ENCODE data around the gene NPIPB5. TPM values are rescaled to one million over a fixed set of nuclear protein-coding genes. Genes with fewer than 3 reads are reported as not detected.

Gene NPIPB5
- total and polyA plus RNA-seq, 9 of the 15 experiments (the other 6 are each of a cell fraction or from before 2014, with no cell fraction given), result 4.6 to 117 (median 73.4) TPM

Small RNAs within 50 kb of the gene (small RNA-seq; reads per million reads assigned to genes)
- gene AC106788.1, result not detected

Other genes starting within 250 kb of the NPIPB5 start
- 78.2 and 82.6 TPM in 2 replicates for gene POLR3E, start 213.5 kb upstream of the NPIPB5 start, total RNA-seq (2014; rRNA removed)
- 67.6 and 81.1 TPM in 2 replicates for gene POLR3E, start 213.5 kb upstream of the NPIPB5 start, total RNA-seq (2014; rRNA removed; fragmentation: Illumina TruSeq; extraction: Trizol)
- 73.9 and 83.8 TPM in 2 replicates for gene POLR3E, start 213.5 kb upstream of the NPIPB5 start, total RNA-seq (2015; rRNA removed; fragmentation: Illumina TruSeq; extraction: Trizol)
- 101 and 113 TPM in 2 replicates for gene POLR3E, start 213.5 kb upstream of the NPIPB5 start, total RNA-seq (2021)
- 151 and 192 TPM in 2 replicates for gene POLR3E, start 213.5 kb upstream of the NPIPB5 start, polyA plus RNA-seq (2011; rRNA removed)
- gene POLR3E, start 213.5 kb upstream of the NPIPB5 start, polyA plus RNA-seq (2014; fragmentation: Illumina TruSeq; extraction: Trizol), result 128 and 149 TPM in 2 replicates
- 10 to 100 TPM; 17.7 to 25.3 TPM for gene POLR3E, start 213.5 kb upstream of the NPIPB5 start, polyA plus RNA-seq (2014; fragmentation: Nextera tagmentation; extraction: Ambion mirVana)
- 77.3 and 95.9 TPM in 2 replicates for gene POLR3E, start 213.5 kb upstream of the NPIPB5 start, polyA plus RNA-seq (2014; rRNA removed)
- 18.9 and 20.5 TPM in 2 replicates for gene CDR2, start 136.3 kb upstream of the NPIPB5 start, total RNA-seq (2014; rRNA removed)
- 19.9 and 20.1 TPM in 2 replicates for gene CDR2, start 136.3 kb upstream of the NPIPB5 start, total RNA-seq (2014; rRNA removed; fragmentation: Illumina TruSeq; extraction: Trizol)
- gene CDR2, start 136.3 kb upstream of the NPIPB5 start, total RNA-seq (2015; rRNA removed; fragmentation: Illumina TruSeq; extraction: Trizol), result 18.6 and 21.9 TPM in 2 replicates
- 22.1 and 23.1 TPM in 2 replicates for gene CDR2, start 136.3 kb upstream of the NPIPB5 start, total RNA-seq (2021)
- 25.6 and 30.3 TPM in 2 replicates for gene CDR2, start 136.3 kb upstream of the NPIPB5 start, polyA plus RNA-seq (2011; rRNA removed)
- gene CDR2, start 136.3 kb upstream of the NPIPB5 start, polyA plus RNA-seq (2014; fragmentation: Illumina TruSeq; extraction: Trizol), result 26.3 and 27.9 TPM in 2 replicates
- 1 to 10 TPM; 4.6 to 5.3 TPM for gene CDR2, start 136.3 kb upstream of the NPIPB5 start, polyA plus RNA-seq (2014; fragmentation: Nextera tagmentation; extraction: Ambion mirVana)
- gene CDR2, start 136.3 kb upstream of the NPIPB5 start, polyA plus RNA-seq (2014; rRNA removed), result 21.7 and 23.0 TPM in 2 replicates

All from K562 (cell line).